BE2C (cell line): ENCODE data around the gene SH3GL1.
A peak's percentile ranks its signal among the peaks of the same experiment; 100 is the strongest.
"Not testable (repeated sequence)": the region's sequence is repeated elsewhere in the genome, so short reads cannot be mapped to it uniquely, and the experiment has no call there.

Experiments
- DNase-seq: peaks from one replicate; pipeline ENCODE4 v3.0.0-alpha.2; 2020
- H3K27me3 ChIP-seq: fragments of 250-450 bp; sonication (Bioruptor Pico); 2 replicates; pipeline ENCODE4 v1.5.1; 2020; ENCODE audit warnings: mild to moderate bottlenecking
- H3K36me3 ChIP-seq: fragments of 250-450 bp; sonication (Bioruptor Pico); 2 replicates; pipeline ENCODE4 v1.5.1; 2020; ENCODE audit warnings: mild to moderate bottlenecking
- H3K4me1 ChIP-seq: fragments of 250-450 bp; sonication (Bioruptor Pico); 2 replicates; pipeline ENCODE4 v1.5.1; 2020
- H3K4me3 ChIP-seq: 2 replicates; pipeline ENCODE4 v1.5.1; 2011; ENCODE audit warnings: low read depth, low read length
- H3K9me3 ChIP-seq: fragments of 250-450 bp; sonication (Bioruptor Pico); 2 replicates; pipeline ENCODE4 v1.5.1; 2020
- CTCF ChIP-seq: IDR thresholded peaks from 2 replicates; pipeline ENCODE4 v1.5.1; 2012; ENCODE audit warnings: mild to moderate bottlenecking, low read depth, low read length

SH3GL1 gene

DNA sequence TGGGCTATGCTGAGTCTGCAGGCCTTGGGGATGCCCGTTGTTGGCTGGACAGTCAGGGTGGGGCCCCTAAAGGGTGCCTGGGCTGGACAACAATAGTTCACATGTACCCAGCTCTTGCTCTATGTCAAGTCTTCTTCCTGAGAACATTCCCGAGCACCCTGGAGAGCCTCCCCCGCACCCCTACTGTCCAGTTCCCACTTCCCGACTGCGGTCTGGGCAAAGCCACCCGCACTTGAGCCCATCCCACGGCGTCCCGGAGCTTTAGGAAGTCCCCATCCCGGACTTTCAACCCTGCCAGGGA lies 58.1 kb downstream of the SH3GL1 start:
- Histone ChIP-seq H3K9me3 (no peaks in the 10 kb centered on the region), H3K27me3 (no peaks in the 10 kb centered on the region), H3K36me3 (peaks cover 5% of the 10 kb centered on the region), H3K4me1 (peaks cover 4% of the 10 kb centered on the region; the same call in 1 of the 2 replicates), H3K4me3 (peak overlapping the region; percentile 48)
- DNase-seq = no peak
- no peak for TF ChIP-seq CTCF

DNA sequence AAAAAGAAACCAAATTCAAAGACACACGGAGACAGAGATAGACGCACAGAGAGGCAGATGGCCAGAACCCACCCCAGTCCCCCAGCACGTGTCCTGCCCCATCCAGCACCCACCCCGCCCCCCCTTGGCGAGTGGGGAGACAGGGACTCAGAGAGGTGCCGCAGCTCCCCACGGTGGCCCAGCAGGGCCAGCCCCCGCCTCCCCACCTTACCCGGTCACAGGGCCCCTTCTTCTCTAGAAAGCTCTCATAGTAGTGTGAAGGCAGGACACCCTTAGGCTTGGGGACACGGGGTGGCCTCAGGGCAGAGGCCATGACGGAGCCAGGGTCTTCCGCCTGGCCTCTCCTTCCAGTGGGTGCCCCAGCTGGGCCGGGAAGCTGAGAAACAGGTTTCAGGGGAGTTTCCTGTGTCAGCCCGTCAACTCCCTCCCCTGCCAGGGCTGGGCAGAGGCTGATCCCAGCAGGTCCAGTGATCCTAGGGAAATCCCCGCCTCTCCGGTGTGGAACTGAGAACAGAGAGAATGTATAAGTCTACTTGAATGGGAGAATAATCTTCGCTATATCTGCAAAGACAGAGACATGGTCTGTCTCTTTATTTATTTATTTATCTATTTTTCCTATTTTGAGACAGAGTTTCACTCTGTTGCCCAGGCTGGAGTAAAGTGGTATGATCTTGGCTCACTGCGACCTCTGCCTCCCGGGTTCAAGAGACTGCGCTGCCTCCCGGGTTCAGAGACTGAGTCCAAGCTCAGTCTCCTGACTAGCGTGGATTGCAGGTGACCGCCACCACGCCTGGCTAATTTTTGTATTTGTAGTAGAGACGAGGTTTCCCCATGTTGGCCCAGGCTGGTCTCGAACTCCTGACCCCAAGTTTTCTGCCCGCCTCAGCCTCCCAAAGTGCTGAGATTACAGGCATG lies 61.6 kb downstream of the SH3GL1 start, which contains the start of gene STAP2:
Gene STAP2 (minus strand): TSS at position 387 of the 915 bp plus-strand sequence. CDS start 74 bp downstream, at position 313.
- Histone ChIP-seq H3K36me3 (no peaks in the 10 kb centered on the region), H3K4me3 (no peak within 1 kb of the TSS), H3K9me3 (no peaks in the 10 kb centered on the region), H3K27me3 (no peaks in the 10 kb centered on the region), H3K4me1 (peaks cover 4% of the 10 kb centered on the region; the same call in 1 of the 2 replicates)
- no peak for TF ChIP-seq CTCF
- DNase-seq = no peak

- no peak overlapping the region for H3K4me3 ChIP-seq
- H3K9me3 ChIP-seq = no peaks in the 10 kb centered on the region
- H3K27me3 ChIP-seq = no peaks in the 10 kb centered on the region
- peaks cover 4% of the 10 kb centered on the region; the same call in 1 of the 2 replicates for H3K4me1 ChIP-seq
- no peak for DNase-seq
- no peak for TF ChIP-seq CTCF
- no peaks in the 10 kb centered on the region for H3K36me3 ChIP-seq
These were observed 62.4 kb downstream of the SH3GL1 start for GRCh38 chr19:4337906-4338440.

GRCh38 chr19:4334929-4335570 lies 65.3 kb downstream of the SH3GL1 start:
- no peaks in the 10 kb centered on the region for H3K27me3 ChIP-seq
- no peaks in the 10 kb centered on the region for H3K4me1 ChIP-seq
- TF ChIP-seq CTCF = no peak
- H3K36me3 ChIP-seq = no peaks in the 10 kb centered on the region
- DNase-seq = no peak
- H3K4me3 ChIP-seq = no peak overlapping the region
- no peaks in the 10 kb centered on the region for H3K9me3 ChIP-seq

GRCh38 chr19:4329858-4330257 lies 70.5 kb downstream of the SH3GL1 start:
- H3K27me3 ChIP-seq = no peaks in the 10 kb centered on the region
- DNase-seq = no peak
- no peaks in the 10 kb centered on the region for H3K36me3 ChIP-seq
- H3K4me3 ChIP-seq = no peak overlapping the region
- H3K4me1 ChIP-seq = peaks cover 2% of the 10 kb centered on the region
- TF ChIP-seq CTCF = no peak
- H3K9me3 ChIP-seq = peaks cover 4% of the 10 kb centered on the region; the same call in 1 of the 2 replicates

GRCh38 chr19:4328991-4329681 lies 71.2 kb downstream of the SH3GL1 start:
- H3K4me1 ChIP-seq, H3K9me3 ChIP-seq, DNase-seq, H3K36me3 ChIP-seq, H3K27me3 ChIP-seq: not testable (repeated sequence)
- H3K4me3 ChIP-seq = peak overlapping the region; percentile 33
